Activated CD4-positive, alpha-beta memory T cell treated with anti-CD3 and anti-CD28 coated beads for 36 hours (primary cell): ENCODE data around the gene RBCK1. TPM values are rescaled to one million over a fixed set of nuclear protein-coding genes. Genes with fewer than 3 reads are reported as not detected.
A peak's percentile ranks its signal among the peaks of the same experiment; 100 is the strongest.
"Not testable (repeated sequence)": the region's sequence is repeated elsewhere in the genome, so short reads cannot be mapped to it uniquely, and the experiment has no call there.

Experiments used
- CTCF ChIA-PET: fragments of 350-600 bp; sonication (Branson Sonifier 250); formaldehyde crosslinking; loops from one replicate; lab custom pipeline; 2021; ENCODE audit warnings: antibody characterized with exemption, inconsistent platforms; lab: Charles Lee
- POLR2A ChIA-PET: fragments of 350-600 bp; sonication (Branson Sonifier 250); formaldehyde crosslinking; loops from one replicate; lab custom pipeline; 2021; ENCODE audit warnings: antibody characterized with exemption; lab: Charles Lee
- DNase-seq: peaks from one replicate; pipeline ENCODE4 v3.0.0-alpha.2; 2020
- H3K27ac Mint-ChIP-seq: one replicate; pipeline ENCODE4 v1.8.0; 2021; ENCODE audit warnings: mixed read lengths
- H3K27me3 Mint-ChIP-seq: one replicate; pipeline ENCODE4 v1.8.0; 2021; ENCODE audit warnings: mixed read lengths
- H3K36me3 Mint-ChIP-seq: one replicate; pipeline ENCODE4 v1.8.0; 2021; ENCODE audit warnings: mixed read lengths
- H3K4me1 Mint-ChIP-seq: one replicate; pipeline ENCODE4 v1.8.0; 2021; ENCODE audit warnings: low read depth, mixed read lengths
- H3K4me3 Mint-ChIP-seq: one replicate; pipeline ENCODE4 v1.8.0; 2021; ENCODE audit warnings: mild to moderate bottlenecking, mixed read lengths
- H3K9me3 Mint-ChIP-seq: one replicate; pipeline ENCODE4 v1.8.0; 2021; ENCODE audit warnings: mixed read lengths
- intact Hi-C: fragments of 100-400 bp; cut with micrococcal nuclease; formaldehyde crosslinking; loops from one replicate; pipeline ENCODE4 v1.15.1; 2023
- total RNA-seq, 2 experiments: library from RNA; stranded (reverse); gene quantifications; one replicate each; pipeline ENCODE4 v1.2.3, GENCODE V29; 2021

The RBCK1 gene
- total RNA-seq, 2 experiments from 2014 or later = 137 to 139 TPM

DNA sequence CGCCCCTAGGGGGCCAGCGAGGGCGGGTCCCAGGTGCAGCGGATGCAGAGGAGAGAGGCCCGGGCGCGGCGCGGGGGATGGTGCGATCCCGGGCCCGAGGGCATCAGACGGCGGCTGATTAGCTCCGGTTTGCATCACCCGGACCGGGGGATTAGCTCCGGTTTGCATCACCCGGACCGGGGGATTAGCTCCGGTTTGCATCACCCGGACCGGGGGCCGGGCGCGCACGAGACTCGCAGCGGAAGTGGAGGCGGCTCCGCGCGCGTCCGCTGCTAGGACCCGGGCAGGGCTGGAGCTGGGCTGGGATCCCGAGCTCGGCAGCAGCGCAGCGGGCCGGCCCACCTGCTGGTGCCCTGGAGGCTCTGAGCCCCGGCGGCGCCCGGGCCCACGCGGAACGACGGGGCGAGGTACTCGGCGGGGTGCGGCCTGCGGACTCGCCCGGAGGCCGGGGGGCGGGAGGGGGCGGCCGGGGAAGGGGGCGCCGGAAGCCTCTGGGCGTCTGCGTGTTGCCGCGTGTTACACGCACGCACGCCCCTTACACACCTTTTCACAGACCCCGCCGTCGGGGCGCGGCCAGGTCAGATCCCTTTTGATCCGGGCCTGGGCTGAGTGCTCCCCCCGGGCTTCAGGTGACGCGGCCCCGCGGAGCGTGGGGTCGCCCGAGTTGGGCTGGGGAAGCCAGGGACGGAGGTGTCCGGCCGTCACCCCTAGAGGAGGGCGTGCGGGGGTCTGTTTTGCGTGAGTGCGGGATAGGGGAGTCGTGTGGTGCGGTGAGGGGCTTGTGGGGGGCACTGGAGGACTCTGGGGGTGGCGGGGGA is 27.1 kb upstream of the RBCK1 start:
- Mint-ChIP-seq H3K4me3 (peak overlapping the region; percentile 82), H3K27me3 (no peaks in the 10 kb centered on the region), H3K36me3 (peaks cover 9% of the 10 kb centered on the region), H3K27ac (peak overlapping the region; percentile 89), H3K9me3 (no peaks in the 10 kb centered on the region), H3K4me1 (peaks cover 13% of the 10 kb centered on the region)
- CTCF ChIA-PET = interaction anchor here (0.6 to 2.0 kb wide), 7 partner anchors 9 to 98 kb away, joined by 3 to 10 read pairs (median 4); partner anchors contain the start of gene NRSN2
- peak; percentile 82 for DNase-seq
- POLR2A ChIA-PET = interaction anchor here (0.6 to 1.4 kb wide), 8 partner anchors 9 to 102 kb away, joined by 3 to 6 read pairs (median 4); no protein-coding TSS in a partner anchor
- intact Hi-C loops = loop anchor here (5.0 kb wide), 1 partner anchor 51 kb away; no protein-coding TSS in a partner anchor

DNA sequence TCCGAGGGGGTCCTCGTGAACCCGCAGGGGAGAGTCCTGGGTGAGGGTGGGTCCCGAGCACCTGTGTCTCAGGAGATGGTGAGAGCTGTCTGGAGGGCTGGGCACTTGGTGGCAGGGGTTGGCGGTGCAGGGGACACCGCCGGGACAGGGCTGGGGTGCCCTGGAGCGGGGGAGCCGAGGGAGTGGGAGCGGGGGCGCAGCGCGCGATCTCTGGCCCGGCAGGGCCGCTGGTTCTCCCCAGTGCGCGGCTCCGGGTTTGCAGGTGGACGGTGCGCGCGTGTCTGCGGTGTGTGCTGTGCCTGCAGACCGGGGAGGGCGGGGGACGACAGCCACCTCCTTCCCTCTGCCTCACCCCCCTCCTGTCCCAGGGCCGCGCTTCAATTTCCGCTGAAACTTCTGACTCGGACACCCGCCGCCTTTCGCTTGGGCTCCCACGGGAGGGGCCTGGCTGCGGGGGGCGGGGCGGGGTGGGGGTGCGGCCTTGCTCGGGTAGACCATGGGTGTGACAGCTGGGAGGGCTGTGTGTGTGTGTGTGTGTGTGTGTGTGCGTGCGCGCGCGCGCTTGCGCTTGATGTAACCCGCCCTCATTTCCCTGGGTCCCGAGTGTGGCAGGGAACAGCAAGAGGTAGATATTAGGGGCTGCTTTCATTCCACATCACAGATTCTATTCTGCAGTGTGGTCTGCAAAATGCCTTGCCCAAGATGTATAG is 26.4 kb upstream of the RBCK1 start:
- Mint-ChIP-seq H3K4me1 (peaks cover 13% of the 10 kb centered on the region), H3K9me3 (no peaks in the 10 kb centered on the region), H3K4me3 (peak overlapping the region; percentile 76), H3K27ac (peak overlapping the region; percentile 84), H3K27me3 (no peaks in the 10 kb centered on the region), H3K36me3 (peaks cover 11% of the 10 kb centered on the region)
- DNase-seq = peak; percentile 89
- POLR2A ChIA-PET = interaction anchor here (1.0 to 1.2 kb wide), 2 partner anchors 51 to 64 kb away, joined by 3 to 6 read pairs; no protein-coding TSS in a partner anchor
- CTCF ChIA-PET = interaction anchor here (1.4 kb wide), 1 partner anchor 27 kb away, joined by 7 read pairs; no protein-coding TSS in a partner anchor
- intact Hi-C loops = loop anchor here (1.0 to 5.0 kb wide), 3 partner anchors 27 to 51 kb away; partner anchors contain the start of gene RBCK1

DNA sequence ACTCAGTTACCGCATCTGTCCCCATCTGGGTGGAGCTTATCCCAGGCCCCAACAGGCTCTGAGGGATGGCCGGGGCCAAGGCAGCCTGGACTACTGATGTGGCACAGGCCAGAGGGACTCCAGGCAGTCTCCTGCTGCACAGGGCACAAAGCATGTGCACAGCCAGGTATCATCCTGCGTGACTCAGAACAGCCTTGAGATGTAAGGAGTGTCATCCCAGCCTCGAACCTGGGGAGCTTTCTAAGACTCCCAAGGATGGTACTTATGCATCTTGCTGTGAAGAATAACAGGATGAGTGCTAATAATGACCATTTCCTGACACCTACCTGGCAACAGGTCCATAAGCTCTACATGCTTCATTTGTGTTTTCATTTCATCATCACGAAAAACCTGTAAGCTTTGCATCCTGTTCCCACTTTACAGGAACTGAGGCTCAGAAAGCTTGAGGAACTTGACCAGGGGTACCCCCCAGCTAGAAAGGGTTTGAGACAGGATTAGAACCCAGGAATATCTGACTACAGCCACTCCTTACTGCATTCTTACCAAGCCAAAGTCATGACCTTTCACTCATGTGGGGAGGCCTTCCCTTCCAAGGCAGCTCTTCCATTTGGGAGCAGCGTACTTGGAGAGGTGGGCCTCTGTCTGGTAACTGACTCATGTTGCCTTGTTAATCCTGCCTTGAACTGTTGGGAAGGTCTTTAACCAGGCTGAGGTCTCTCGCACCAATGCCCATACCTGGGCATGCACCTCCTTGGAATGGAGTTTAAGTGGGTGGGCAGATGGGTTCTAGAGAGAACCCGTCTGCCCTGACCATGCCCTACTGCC is 25.6 kb upstream of the RBCK1 start:
- Mint-ChIP-seq H3K4me3 (peak overlapping the region; percentile 76), H3K9me3 (no peaks in the 10 kb centered on the region), H3K27me3 (no peaks in the 10 kb centered on the region), H3K36me3 (peaks cover 13% of the 10 kb centered on the region), H3K27ac (peak overlapping the region; percentile 84), H3K4me1 (peaks cover 13% of the 10 kb centered on the region)
- ChIA-PET POLR2A (interaction anchor here (1.0 to 1.6 kb wide), 3 partner anchors 18 to 63 kb away, joined by 3 to 6 read pairs (median 4); no protein-coding TSS in a partner anchor), CTCF (interaction anchor here (1.4 kb wide), 1 partner anchor 28 kb away, joined by 7 read pairs; no protein-coding TSS in a partner anchor)
- intact Hi-C loops = loop anchor here (1.0 to 5.0 kb wide), 3 partner anchors 26 to 50 kb away; partner anchors contain the start of gene RBCK1
- no peak for DNase-seq

DNA sequence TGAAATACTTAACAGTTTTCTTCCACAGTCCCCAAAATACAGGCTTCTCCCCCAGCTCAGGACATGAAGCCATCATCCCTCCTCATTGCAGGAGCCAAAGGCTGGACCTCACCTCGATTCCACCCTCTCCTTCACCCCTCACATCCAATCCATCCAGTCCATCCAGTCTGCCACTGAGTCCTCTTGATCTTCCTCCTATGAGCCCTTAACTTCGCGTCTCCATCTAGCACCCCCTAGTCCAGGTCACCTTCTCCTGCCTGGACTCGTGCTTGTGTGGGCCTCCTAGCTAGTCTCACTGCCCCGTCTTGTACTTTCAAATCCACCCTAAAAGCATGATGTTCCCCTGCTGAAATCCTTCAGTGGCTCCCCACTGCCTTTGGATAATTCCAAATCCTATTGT is 24.2 kb upstream of the RBCK1 start:
- Mint-ChIP-seq H3K27me3 (no peaks in the 10 kb centered on the region), H3K4me1 (peaks cover 13% of the 10 kb centered on the region), H3K4me3 (no peak overlapping the region), H3K36me3 (peaks cover 26% of the 10 kb centered on the region), H3K27ac (no peak overlapping the region), H3K9me3 (no peaks in the 10 kb centered on the region)
- intact Hi-C loops = loop anchor here (2.0 to 5.0 kb wide), 2 partner anchors 29 to 48 kb away; no protein-coding TSS in a partner anchor
- ChIA-PET CTCF (no interaction called here), POLR2A (interaction anchor here (1.6 kb wide), 1 partner anchor 17 kb away, joined by 4 read pairs; no protein-coding TSS in a partner anchor)
- no peak for DNase-seq

DNA sequence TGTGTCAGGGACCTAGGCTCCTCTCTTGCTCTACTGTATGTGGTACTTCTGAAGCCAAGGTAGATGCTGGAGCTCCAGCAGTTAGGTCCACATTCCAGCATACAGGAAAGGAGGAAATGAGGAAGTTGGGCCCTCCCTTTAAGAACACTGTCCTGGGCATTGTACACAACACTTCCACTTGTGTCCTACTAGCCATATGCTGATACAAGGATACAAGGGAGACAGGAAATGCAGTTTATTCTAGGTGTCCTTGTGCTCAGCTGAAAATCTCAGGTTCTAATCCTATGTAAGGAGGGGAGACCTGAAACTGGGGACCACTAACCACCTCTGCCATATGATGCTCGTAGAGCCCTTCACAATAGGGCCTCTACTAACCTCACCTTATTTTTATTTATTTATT is 23.4 kb upstream of the RBCK1 start:
- Mint-ChIP-seq H3K36me3 (peaks cover 31% of the 10 kb centered on the region), H3K9me3 (no peaks in the 10 kb centered on the region), H3K4me3 (no peak overlapping the region), H3K4me1 (peaks cover 13% of the 10 kb centered on the region), H3K27ac (no peak overlapping the region), H3K27me3 (no peaks in the 10 kb centered on the region)
- intact Hi-C loops = loop anchor here (5.0 kb wide), 1 partner anchor 48 kb away; no protein-coding TSS in a partner anchor
- no peak for DNase-seq
- ChIA-PET POLR2A (no interaction called here), CTCF (no interaction called here)

DNA sequence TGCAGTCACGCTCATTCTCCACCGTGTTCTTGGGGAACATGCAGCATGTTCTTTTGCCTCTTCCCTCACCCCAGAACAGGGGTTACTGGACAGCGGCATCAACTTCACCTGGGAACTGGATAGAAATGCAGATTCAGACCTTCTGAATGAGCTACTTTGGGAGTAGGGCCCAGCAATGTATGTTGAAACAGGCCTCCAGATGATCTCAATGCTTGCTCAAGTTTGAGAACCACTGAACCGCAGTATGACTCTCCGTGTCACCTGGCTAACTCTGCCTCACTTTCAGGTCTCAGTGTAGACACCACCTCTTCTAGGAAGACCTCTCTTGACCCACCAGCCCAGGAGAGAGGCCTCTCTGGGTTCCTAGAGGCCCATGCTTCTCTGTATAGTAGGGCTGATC is 22.7 kb upstream of the RBCK1 start:
- H3K36me3 Mint-ChIP-seq = peaks cover 35% of the 10 kb centered on the region
- intact Hi-C loops = no loop called here
- H3K27ac Mint-ChIP-seq = no peak overlapping the region
- ChIA-PET POLR2A (interaction anchor here (1.3 kb wide), 1 partner anchor 13 kb away, joined by 5 read pairs; no protein-coding TSS in a partner anchor), CTCF (no interaction called here)
- no peaks in the 10 kb centered on the region for H3K9me3 Mint-ChIP-seq
- H3K27me3 Mint-ChIP-seq = no peaks in the 10 kb centered on the region
- DNase-seq = no peak
- H3K4me1 Mint-ChIP-seq = peaks cover 13% of the 10 kb centered on the region
- no peak overlapping the region for H3K4me3 Mint-ChIP-seq

DNA sequence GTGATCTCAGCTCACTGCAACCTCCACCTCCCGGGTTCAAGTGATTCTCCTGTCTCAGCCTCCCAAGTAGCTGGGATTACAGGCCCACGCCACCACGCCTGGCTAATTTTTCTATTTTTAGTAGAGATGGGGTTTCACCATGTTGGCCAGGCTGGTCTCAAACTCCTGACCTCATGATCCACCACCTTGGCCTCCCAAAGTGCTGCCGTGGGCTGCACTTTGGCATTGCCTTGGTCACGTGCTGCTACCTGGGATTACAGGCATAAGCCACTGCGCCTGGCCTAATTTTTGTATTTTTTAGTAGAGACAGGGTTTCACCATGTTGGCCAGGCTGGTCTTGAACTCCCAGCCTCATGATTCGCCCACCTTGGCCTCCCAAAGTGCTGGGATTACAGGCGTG is 21.5 kb upstream of the RBCK1 start:
- POLR2A ChIA-PET = interaction anchor here (1.3 kb wide), 1 partner anchor 12 kb away, joined by 5 read pairs; no protein-coding TSS in a partner anchor
- H3K27me3 Mint-ChIP-seq, intact Hi-C loops, H3K4me3 Mint-ChIP-seq, CTCF ChIA-PET, H3K27ac Mint-ChIP-seq, H3K9me3 Mint-ChIP-seq, DNase-seq: not testable (repeated sequence)
- H3K36me3 Mint-ChIP-seq = peaks cover 44% of the 10 kb centered on the region
- H3K4me1 Mint-ChIP-seq = peaks cover 13% of the 10 kb centered on the region

DNA sequence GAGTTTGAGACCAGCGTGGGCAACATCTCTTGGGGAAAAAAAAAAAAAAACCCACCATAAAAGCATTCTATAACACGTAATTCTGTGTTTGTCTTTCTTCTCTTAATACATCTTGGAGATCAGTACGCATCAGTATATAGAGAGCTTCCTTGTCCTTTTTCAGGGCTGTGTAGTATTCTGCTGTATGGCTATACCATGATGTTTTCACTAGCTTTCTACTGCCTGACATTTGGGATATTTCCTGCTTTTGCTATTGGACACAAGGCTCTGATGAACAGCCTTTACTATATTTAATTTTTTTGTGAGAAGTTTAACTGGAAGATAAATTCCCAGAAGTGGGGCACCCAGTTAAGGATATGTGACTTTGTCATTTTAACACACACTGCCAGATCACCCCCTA is 20.6 kb upstream of the RBCK1 start:
- intact Hi-C loops = no loop called here
- H3K4me3 Mint-ChIP-seq = no peak overlapping the region
- H3K36me3 Mint-ChIP-seq = peaks cover 47% of the 10 kb centered on the region
- no peak overlapping the region for H3K27ac Mint-ChIP-seq
- H3K9me3 Mint-ChIP-seq = no peaks in the 10 kb centered on the region
- CTCF ChIA-PET = no interaction called here
- POLR2A ChIA-PET = no interaction called here
- peaks cover 6% of the 10 kb centered on the region for H3K4me1 Mint-ChIP-seq
- H3K27me3 Mint-ChIP-seq = no peaks in the 10 kb centered on the region
- DNase-seq = no peak

DNA sequence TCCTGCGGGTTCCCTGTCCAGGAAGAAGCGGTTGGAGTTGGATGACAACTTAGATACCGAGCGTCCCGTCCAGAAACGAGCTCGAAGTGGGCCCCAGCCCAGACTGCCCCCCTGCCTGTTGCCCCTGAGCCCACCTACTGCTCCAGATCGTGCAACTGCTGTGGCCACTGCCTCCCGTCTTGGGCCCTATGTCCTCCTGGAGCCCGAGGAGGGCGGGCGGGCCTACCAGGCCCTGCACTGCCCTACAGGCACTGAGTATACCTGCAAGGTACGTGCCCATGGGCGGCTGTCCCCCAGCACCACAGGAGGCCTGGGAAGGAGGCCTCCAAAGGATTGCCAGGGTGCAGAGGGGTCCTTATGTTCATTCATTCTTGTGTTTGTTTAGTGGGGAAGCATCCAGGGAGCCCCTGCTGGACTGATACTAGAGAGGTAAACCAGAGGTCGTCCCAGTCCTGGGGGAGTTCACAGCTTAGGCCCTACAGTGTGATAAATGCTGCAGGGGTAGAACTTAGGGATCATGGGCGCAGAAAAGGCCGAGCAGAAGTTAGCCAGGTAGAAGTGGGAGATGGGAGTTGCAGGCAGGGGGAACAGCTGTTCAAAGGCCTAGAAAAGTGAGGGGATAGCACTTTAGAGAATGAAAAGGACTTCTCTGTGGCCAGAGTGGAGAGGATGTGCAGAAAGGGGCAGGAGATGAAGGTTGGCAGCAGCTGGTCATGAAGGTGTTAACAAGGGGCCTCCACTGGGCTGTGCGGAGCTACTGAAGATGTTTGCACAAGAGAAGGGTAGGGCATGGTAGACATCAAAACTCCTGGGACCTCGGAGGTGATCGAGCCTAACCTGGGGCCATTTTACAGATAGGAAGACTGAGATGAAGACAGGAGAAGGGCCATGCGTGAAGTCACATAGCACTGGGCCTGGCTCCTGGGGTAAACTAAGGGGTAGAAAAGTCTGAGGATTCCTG is 19.8 kb upstream of the RBCK1 start:
- peaks cover 52% of the 10 kb centered on the region for H3K36me3 Mint-ChIP-seq
- no peaks in the 10 kb centered on the region for H3K27me3 Mint-ChIP-seq
- no peak overlapping the region for H3K27ac Mint-ChIP-seq
- CTCF ChIA-PET = no interaction called here
- H3K4me1 Mint-ChIP-seq = peaks cover 3% of the 10 kb centered on the region
- POLR2A ChIA-PET = no interaction called here
- no peak for DNase-seq
- intact Hi-C loops = no loop called here
- H3K9me3 Mint-ChIP-seq = no peaks in the 10 kb centered on the region
- H3K4me3 Mint-ChIP-seq = no peak overlapping the region

DNA sequence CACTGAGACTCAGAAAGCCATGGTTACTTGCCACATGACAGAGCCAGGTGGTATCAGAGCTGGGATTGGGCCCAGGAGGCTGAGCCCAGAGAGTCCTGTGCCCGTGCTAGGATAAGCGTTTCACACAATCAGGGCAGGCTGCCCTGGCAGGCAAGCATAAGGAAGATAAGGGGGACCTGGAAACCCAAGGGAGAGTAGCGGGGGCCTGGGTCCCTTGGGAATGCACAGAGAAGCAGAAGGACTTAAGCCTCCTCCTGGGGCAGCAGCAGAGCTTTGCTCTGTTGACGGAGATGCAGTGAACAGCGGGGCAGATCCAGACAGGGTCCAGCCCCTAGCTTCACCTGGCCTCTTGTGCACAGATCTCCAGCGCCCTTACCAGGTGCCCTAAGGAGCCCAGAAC is 18.9 kb upstream of the RBCK1 start:
- POLR2A ChIA-PET = no interaction called here

More for the DNA sequence above, 18.9 kb upstream of the RBCK1 start:
- Mint-ChIP-seq H3K9me3 (no peaks in the 10 kb centered on the region), H3K4me1 (no peaks in the 10 kb centered on the region), H3K27ac (no peak overlapping the region), H3K27me3 (no peaks in the 10 kb centered on the region), H3K36me3 (peaks cover 56% of the 10 kb centered on the region), H3K4me3 (no peak overlapping the region)
- CTCF ChIA-PET = no interaction called here
- DNase-seq = no peak
- intact Hi-C loops = no loop called here
